ENCODE data around the gene C10orf90. TPM values are rescaled to one million over a fixed set of nuclear protein-coding genes. Genes with fewer than 3 reads are reported as not detected.

C10orf90 gene
- total RNA-seq, 3 donors from 2014 or later: 0.16 to 30.4 (median 3.9) TPM

DNA sequence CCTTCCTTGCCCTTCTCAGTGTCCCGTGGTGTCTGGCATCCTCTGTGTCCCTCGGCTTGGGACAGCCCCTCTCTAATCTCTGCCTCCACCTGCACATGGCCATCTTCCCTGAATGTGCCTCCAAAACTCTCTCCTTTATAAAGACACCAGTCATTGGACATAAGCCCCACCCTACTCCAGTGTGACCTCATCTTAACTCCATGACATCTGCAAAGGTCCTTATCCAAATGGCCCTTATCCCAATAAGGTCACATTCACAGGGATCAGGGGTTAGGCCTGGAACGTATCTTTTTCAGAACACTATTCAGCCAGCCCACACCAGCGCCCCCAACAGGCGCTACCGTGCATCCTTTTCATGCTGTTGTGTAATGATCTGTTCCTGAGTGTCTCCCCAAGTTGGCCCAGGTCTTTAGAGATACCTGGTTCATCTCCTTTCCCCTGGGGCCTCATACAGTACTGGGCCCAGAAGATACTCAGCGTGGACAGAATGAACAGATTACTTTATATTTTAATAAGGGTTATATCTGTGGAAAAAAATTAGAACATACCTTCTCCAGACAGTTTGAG, 149.7 kb downstream of the C10orf90 start:
- no peaks in the 10 kb centered on the region for H3K4me1 ChIP-seq
- H3K9me3 ChIP-seq: no peaks in the 10 kb centered on the region
- H3K4me3 ChIP-seq: no peak overlapping the region
- DNase-seq (ENCODE audit: low spot score in 2 of 2): no peak
- intact Hi-C loops (cut with DNase I; ENCODE audit: low total_unique reads): no loop called here
- no peaks in the 10 kb centered on the region for H3K36me3 ChIP-seq
- no peaks in the 10 kb centered on the region for H3K27me3 ChIP-seq
- TF ChIP-seq, protein P1, sequence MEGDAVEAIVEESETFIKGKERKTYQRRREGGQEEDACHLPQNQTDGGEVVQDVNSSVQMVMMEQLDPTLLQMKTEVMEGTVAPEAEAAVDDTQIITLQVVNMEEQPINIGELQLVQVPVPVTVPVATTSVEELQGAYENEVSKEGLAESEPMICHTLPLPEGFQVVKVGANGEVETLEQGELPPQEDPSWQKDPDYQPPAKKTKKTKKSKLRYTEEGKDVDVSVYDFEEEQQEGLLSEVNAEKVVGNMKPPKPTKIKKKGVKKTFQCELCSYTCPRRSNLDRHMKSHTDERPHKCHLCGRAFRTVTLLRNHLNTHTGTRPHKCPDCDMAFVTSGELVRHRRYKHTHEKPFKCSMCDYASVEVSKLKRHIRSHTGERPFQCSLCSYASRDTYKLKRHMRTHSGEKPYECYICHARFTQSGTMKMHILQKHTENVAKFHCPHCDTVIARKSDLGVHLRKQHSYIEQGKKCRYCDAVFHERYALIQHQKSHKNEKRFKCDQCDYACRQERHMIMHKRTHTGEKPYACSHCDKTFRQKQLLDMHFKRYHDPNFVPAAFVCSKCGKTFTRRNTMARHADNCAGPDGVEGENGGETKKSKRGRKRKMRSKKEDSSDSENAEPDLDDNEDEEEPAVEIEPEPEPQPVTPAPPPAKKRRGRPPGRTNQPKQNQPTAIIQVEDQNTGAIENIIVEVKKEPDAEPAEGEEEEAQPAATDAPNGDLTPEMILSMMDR (IDR thresholded peaks at IDR 0.05): no peak
- TF ChIP-seq POLR2AphosphoS5 (IDR thresholded peaks at IDR 0.05): no peak
- TF ChIP-seq POLR2A (IDR thresholded peaks at IDR 0.05): no peak
- no peak overlapping the region for H3K27ac ChIP-seq

DNA sequence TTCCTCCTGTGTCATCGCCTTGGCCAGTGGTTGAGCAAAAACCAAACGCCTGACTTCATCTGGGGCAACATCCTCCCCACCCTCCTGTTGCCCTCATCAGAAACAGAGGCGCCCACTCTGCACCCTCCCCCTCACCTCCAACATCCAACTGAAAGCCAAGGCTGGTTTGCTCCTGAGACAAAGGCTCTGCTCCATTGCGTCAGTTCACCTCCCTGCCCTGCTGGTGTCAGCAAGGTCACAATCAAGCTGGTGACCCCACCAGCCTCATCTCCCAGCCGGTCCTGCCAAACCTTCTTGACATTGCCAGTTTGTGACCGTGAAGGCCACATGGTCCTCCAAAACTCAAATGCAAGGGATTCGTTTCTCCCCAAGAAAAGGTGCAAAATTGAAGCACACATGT, 150.5 kb downstream of the C10orf90 start:
- no peaks in the 10 kb centered on the region for H3K27me3 ChIP-seq
- DNase-seq (ENCODE audit: low spot score in 2 of 2): no peak
- H3K9me3 ChIP-seq: no peaks in the 10 kb centered on the region
- H3K4me3 ChIP-seq: no peak overlapping the region
- no peak overlapping the region for H3K27ac ChIP-seq
- no peaks in the 10 kb centered on the region for H3K36me3 ChIP-seq
- intact Hi-C loops (cut with DNase I; ENCODE audit: low total_unique reads): no loop called here
- TF ChIP-seq, protein P1 (IDR thresholded peaks at IDR 0.05): no peak
- TF ChIP-seq POLR2AphosphoS5 (IDR thresholded peaks at IDR 0.05) (no peak), POLR2A (IDR thresholded peaks at IDR 0.05) (no peak)
- no peaks in the 10 kb centered on the region for H3K4me1 ChIP-seq

DNA sequence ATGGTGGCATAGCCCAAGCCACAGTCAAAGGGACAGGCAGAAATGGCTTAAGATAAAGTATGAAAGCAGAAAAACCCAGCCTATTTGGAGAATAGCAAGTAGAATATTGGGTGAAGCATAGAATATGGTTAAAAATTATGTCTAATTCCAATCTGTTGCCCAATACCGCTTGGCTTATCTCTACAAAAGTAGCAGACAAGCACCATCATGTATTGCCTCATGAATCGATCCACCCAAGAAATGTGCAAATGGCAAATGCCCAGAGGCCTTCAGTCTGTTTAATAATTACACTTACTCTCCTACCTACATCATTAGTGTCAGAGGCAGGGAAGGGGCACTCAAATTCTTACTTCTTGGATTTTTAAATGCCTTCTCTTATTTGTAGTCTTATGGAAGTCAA, 151.3 kb downstream of the C10orf90 start:
- Histone ChIP-seq H3K4me3 (no peak overlapping the region), H3K36me3 (no peaks in the 10 kb centered on the region), H3K27ac (no peak overlapping the region), H3K27me3 (no peaks in the 10 kb centered on the region), H3K9me3 (no peaks in the 10 kb centered on the region), H3K4me1 (no peaks in the 10 kb centered on the region)
- no peak for DNase-seq (ENCODE audit: low spot score in 2 of 2)
- intact Hi-C loops (cut with DNase I; ENCODE audit: low total_unique reads): no loop called here
- no peak for TF ChIP-seq POLR2AphosphoS5 (IDR thresholded peaks at IDR 0.05)
- TF ChIP-seq, protein P1 (IDR thresholded peaks at IDR 0.05): no peak
- TF ChIP-seq POLR2A (IDR thresholded peaks at IDR 0.05): no peak

DNA sequence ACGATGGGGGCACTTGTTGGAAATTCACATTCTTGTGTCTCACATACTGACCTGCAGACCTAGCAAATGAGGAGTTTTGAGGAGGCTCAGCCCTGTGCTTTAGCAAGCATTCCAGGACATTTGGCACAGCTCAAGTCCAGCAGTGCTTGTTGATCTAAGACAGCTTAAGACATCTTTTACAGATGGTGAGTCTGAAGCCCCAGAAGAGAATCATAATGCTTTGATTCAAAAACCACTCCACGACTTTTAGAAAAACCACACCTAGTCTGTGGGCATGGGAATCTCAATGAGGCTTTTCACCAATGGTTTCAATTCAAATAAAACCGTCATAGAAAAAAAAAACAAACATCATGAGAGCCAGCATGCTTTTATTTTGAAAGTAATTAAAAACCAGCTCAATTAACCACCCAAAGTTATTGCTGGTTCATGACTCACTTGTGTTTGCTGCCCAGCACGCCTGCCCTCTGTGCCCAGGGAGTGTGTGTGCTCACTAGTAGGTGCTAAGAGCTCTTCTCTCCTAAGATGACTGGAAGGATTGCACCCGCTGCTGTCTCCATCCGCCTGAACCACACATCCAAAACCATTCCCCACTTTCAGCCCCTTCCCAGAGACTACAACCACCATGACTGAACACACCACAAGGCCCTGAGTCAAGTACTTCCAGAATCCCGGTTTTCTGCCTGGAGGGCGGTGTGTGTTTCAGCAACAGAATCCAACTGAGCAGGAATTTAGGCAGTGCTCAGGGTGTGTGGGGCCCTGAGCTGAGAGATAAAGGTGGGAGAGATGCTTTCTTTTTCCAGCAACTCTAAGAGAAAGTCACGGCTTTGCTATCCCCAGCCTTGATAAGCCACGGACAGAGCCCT, 152.0 kb downstream of the C10orf90 start:
- TF ChIP-seq, protein P1 (IDR thresholded peaks at IDR 0.05): no peak
- TF ChIP-seq POLR2A (IDR thresholded peaks at IDR 0.05) (no peak), POLR2AphosphoS5 (IDR thresholded peaks at IDR 0.05) (no peak)
- intact Hi-C loops (cut with DNase I; ENCODE audit: low total_unique reads): no loop called here
- no peak overlapping the region for H3K27ac ChIP-seq
- H3K4me1 ChIP-seq: no peaks in the 10 kb centered on the region
- H3K27me3 ChIP-seq: no peaks in the 10 kb centered on the region
- H3K9me3 ChIP-seq: no peaks in the 10 kb centered on the region
- no peak overlapping the region for H3K4me3 ChIP-seq
- no peaks in the 10 kb centered on the region for H3K36me3 ChIP-seq
- DNase-seq (ENCODE audit: low spot score in 2 of 2): no peak

DNA sequence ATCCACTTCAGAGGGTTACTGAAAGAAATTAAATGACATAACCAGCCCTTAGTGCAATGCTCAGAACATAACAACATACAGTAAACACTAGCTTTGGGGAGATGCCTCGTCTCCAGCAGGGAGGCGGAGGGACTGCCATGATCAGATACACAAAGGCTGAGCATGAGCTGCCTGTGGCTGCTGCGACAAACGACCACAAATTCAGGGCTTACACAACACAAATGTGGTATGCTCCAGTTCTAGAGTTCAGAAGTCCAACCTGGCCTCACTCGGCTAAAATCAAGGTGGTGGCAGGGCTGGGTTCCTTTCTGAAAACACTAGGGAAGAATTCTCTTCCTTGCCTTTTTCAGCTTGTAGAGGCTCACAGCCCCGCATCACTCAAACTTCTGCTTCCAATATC, 154.0 kb downstream of the C10orf90 start:
- no peaks in the 10 kb centered on the region for H3K36me3 ChIP-seq
- no peaks in the 10 kb centered on the region for H3K27me3 ChIP-seq
- intact Hi-C loops (cut with DNase I; ENCODE audit: low total_unique reads): no loop called here
- TF ChIP-seq, protein P1 (IDR thresholded peaks at IDR 0.05): no peak
- TF ChIP-seq POLR2A (IDR thresholded peaks at IDR 0.05): no peak
- no peak for TF ChIP-seq POLR2AphosphoS5 (IDR thresholded peaks at IDR 0.05)
- no peak for DNase-seq (ENCODE audit: low spot score in 2 of 2)
- no peak overlapping the region for H3K4me3 ChIP-seq
- no peaks in the 10 kb centered on the region for H3K9me3 ChIP-seq
- no peaks in the 10 kb centered on the region for H3K4me1 ChIP-seq
- no peak overlapping the region for H3K27ac ChIP-seq

Data from breast epithelium (tissue), 4 donors.